KMS-11 (cell line): Measurements from ENCODE around the gene GRIK5.

Experiments
- H2AFZ ChIP-seq: fragments of 200-600 bp; sonication (generic); 2 replicates; pipeline ENCODE4 v1.6.1; 2016; ENCODE audit warnings: antibody characterized with exemption, mixed run types, low read depth
- H3K27ac ChIP-seq: fragments of 200-600 bp; sonication (generic); 2 replicates; pipeline ENCODE4 v1.6.1; 2016; ENCODE audit warnings: mild to moderate bottlenecking, mixed run types
- H3K27me3 ChIP-seq: fragments of 200-600 bp; sonication (generic); 2 replicates; pipeline ENCODE4 v1.6.1; 2017; ENCODE audit warnings: mild to moderate bottlenecking, low read depth, mixed run types, moderate library complexity; ENCODE audit not compliant: insufficient read depth
- H3K36me3 ChIP-seq: fragments of 200-600 bp; sonication (generic); 2 replicates; pipeline ENCODE4 v1.6.1; 2017; ENCODE audit warnings: mild to moderate bottlenecking, mixed run types; ENCODE audit not compliant: insufficient read depth
- H3K4me1 ChIP-seq: fragments of 200-600 bp; sonication (generic); 2 replicates; pipeline ENCODE4 v1.6.1; 2016; ENCODE audit warnings: mild to moderate bottlenecking, low read depth, mixed run types; ENCODE audit not compliant: poor library complexity, severe bottlenecking
- H3K4me2 ChIP-seq: fragments of 200-600 bp; sonication (generic); 2 replicates; pipeline ENCODE4 v1.7.0; 2016; ENCODE audit warnings: mild to moderate bottlenecking, mixed run types
- H3K4me3 ChIP-seq: fragments of 200-600 bp; sonication (generic); IDR thresholded peaks from 2 replicates; pipeline ENCODE4 v1.6.1; 2017; ENCODE audit warnings: low read depth, low read length, mixed read lengths; ENCODE audit not compliant: insufficient read depth
- H3K79me2 ChIP-seq: fragments of 200-600 bp; sonication (generic); 2 replicates; pipeline ENCODE4 v1.6.1; 2016; ENCODE audit warnings: low read depth, mixed run types; ENCODE audit not compliant: insufficient read depth
- H3K9ac ChIP-seq: fragments of 200-600 bp; sonication (generic); 2 replicates; pipeline ENCODE4 v1.6.1; 2016; ENCODE audit warnings: mild to moderate bottlenecking, mixed run types
- H4K20me1 ChIP-seq: fragments of 200-600 bp; sonication (generic); 2 replicates; pipeline ENCODE4 v1.6.1; 2016; ENCODE audit warnings: mild to moderate bottlenecking, mixed run types; ENCODE audit not compliant: insufficient read depth
- CTCF ChIP-seq: fragments of 200-600 bp; sonication (generic); conservative IDR thresholded peaks from 2 replicates; pipeline ENCODE4 v1.6.1; 2017; ENCODE audit warnings: low read depth, mild to moderate bottlenecking, antibody characterized with exemption, low read length, moderate library complexity, mixed read lengths

The GRIK5 gene

GRCh38 chr19:42069619-42070351 lies at the start of gene GRIK5:
Gene GRIK5, minus strand, starts transcription at chr19:42070206. Its CDS starts 4,436 bp downstream, at chr19:42065770.
- H2AFZ ChIP-seq: no peak within 1 kb of the TSS
- no peaks in the 10 kb centered on the region for H4K20me1 ChIP-seq
- peaks cover 49% of the 10 kb centered on the region for H3K27me3 ChIP-seq
- H3K36me3 ChIP-seq: no peaks in the 10 kb centered on the region
- H3K9ac ChIP-seq: no peak within 1 kb of the TSS
- H3K27ac ChIP-seq: no peak within 1 kb of the TSS
- H3K4me1 ChIP-seq: peaks cover 3% of the 10 kb centered on the region
- no peak within 1 kb of the TSS for H3K4me2 ChIP-seq
- no peaks in the 10 kb centered on the region for H3K79me2 ChIP-seq
- no peak within 1 kb of the TSS for H3K4me3 ChIP-seq
- TF ChIP-seq CTCF: no peak

- no peak for TF ChIP-seq CTCF
- Histone ChIP-seq H4K20me1 (no peaks in the 10 kb centered on the region), H2AFZ (no peak overlapping the region), H3K27me3 (peaks cover 88% of the 10 kb centered on the region), H3K27ac (no peak overlapping the region), H3K79me2 (no peaks in the 10 kb centered on the region), H3K9ac (no peak overlapping the region), H3K4me2 (no peak overlapping the region), H3K4me1 (no peaks in the 10 kb centered on the region), H3K4me3 (no peak overlapping the region), H3K36me3 (no peaks in the 10 kb centered on the region)
Measured at GRCh38 chr19:42117076-42117475, 47.1 kb upstream of the GRIK5 start.

GRCh38 chr19:42116308-42117075 lies 46.5 kb upstream of the GRIK5 start:
- H3K4me2 ChIP-seq: no peak overlapping the region
- no peaks in the 10 kb centered on the region for H3K79me2 ChIP-seq
- peaks cover 84% of the 10 kb centered on the region for H3K27me3 ChIP-seq
- no peak overlapping the region for H3K9ac ChIP-seq
- H3K4me1 ChIP-seq: no peaks in the 10 kb centered on the region
- H4K20me1 ChIP-seq: no peaks in the 10 kb centered on the region
- no peak overlapping the region for H2AFZ ChIP-seq
- peak; percentile 31; the same call in 1 of the 2 replicates for TF ChIP-seq CTCF
- no peak overlapping the region for H3K27ac ChIP-seq
- H3K4me3 ChIP-seq: no peak overlapping the region
- H3K36me3 ChIP-seq: no peaks in the 10 kb centered on the region

- Histone ChIP-seq H2AFZ (no peak overlapping the region), H3K4me1 (no peaks in the 10 kb centered on the region), H4K20me1 (no peaks in the 10 kb centered on the region), H3K36me3 (no peaks in the 10 kb centered on the region), H3K27ac (no peak overlapping the region), H3K79me2 (no peaks in the 10 kb centered on the region), H3K9ac (no peak overlapping the region), H3K4me2 (no peak overlapping the region), H3K27me3 (peaks cover 80% of the 10 kb centered on the region), H3K4me3 (no peak overlapping the region)
- no peak for TF ChIP-seq CTCF
Measured at GRCh38 chr19:42115705-42116104, 45.7 kb upstream of the GRIK5 start.
